Measurements from ENCODE around the gene KIAA1755. TPM values are rescaled to one million over a fixed set of nuclear protein-coding genes. Genes with fewer than 3 reads are reported as not detected.

KIAA1755 gene
- total RNA-seq, 1 experiment from 2014 or later: 0.22 TPM

DNA sequence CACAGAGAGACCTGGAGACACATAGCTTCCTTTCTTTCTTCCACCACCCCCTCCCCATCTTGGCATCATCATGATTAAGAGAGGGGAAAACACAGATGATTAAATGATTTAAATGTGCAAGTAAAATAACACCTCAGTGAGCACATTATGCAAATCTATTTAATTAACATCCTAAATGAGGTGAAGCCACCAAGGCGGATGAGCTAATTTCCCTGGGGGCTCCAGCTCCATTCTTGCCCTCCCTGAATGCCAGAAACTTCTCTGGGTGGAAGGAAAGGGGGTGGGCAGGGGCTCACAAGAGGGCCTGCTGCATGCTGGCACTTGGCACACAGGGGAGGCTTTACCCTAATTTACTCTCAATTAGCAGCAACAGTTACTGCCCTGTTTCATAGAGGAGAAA is 62.9 kb downstream of the KIAA1755 start:
- Histone ChIP-seq H3K27me3 (ENCODE audit: insufficient read depth, low read depth) (no peaks in the 10 kb centered on the region), H3K36me3 (ENCODE audit: low read depth) (no peaks in the 10 kb centered on the region), H3K79me2 (ENCODE audit: low read depth) (no peaks in the 10 kb centered on the region), H3K4me2 (no peak overlapping the region), H3K4me3 (no peak overlapping the region), H3K9me3 (ENCODE audit: insufficient read depth, low read depth) (no peaks in the 10 kb centered on the region), H4K20me1 (ENCODE audit: insufficient read depth) (no peaks in the 10 kb centered on the region), H3K27ac (peak overlapping the region; percentile 73), H3K4me1 (replicated peaks; ENCODE audit: insufficient read depth) (peaks cover 59% of the 10 kb centered on the region), H2AFZ (no peak overlapping the region), H3K9me2 (ENCODE audit: insufficient read depth) (no peaks in the 10 kb centered on the region), H3F3A (ENCODE audit: insufficient read depth, low read depth) (peaks cover 58% of the 10 kb centered on the region)
- intact Hi-C loops (cut with micrococcal nuclease; ENCODE audit: unreplicated experiment): no loop called here
- BruUV-seq (replicated peaks): no TSS peak
- no peak for DNase-seq
- CTCF ChIA-PET: interaction anchor here (0.6 to 1.2 kb wide), 3 partner anchors 23 to 140 kb away, joined by 3 to 4 read pairs (median 3); no protein-coding TSS in a partner anchor
- POLR2A ChIA-PET (ENCODE audit: unreplicated experiment): interaction anchor here (0.7 to 1.2 kb wide), 2 partner anchors 23 to 24 kb away, joined by 3 to 7 read pairs; no protein-coding TSS in a partner anchor
- TF ChIP-seq, protein P1, sequence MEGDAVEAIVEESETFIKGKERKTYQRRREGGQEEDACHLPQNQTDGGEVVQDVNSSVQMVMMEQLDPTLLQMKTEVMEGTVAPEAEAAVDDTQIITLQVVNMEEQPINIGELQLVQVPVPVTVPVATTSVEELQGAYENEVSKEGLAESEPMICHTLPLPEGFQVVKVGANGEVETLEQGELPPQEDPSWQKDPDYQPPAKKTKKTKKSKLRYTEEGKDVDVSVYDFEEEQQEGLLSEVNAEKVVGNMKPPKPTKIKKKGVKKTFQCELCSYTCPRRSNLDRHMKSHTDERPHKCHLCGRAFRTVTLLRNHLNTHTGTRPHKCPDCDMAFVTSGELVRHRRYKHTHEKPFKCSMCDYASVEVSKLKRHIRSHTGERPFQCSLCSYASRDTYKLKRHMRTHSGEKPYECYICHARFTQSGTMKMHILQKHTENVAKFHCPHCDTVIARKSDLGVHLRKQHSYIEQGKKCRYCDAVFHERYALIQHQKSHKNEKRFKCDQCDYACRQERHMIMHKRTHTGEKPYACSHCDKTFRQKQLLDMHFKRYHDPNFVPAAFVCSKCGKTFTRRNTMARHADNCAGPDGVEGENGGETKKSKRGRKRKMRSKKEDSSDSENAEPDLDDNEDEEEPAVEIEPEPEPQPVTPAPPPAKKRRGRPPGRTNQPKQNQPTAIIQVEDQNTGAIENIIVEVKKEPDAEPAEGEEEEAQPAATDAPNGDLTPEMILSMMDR (conservative IDR thresholded peaks at IDR 0.05): no peak
- TF ChIP-seq EZH2 (IDR thresholded peaks at IDR 0.05; ENCODE audit: low read depth): no peak

GRCh38 chr20:38197217-38197616 is 63.3 kb downstream of the KIAA1755 start:
- no peak overlapping the region for H3K4me3 ChIP-seq
- ChIA-PET CTCF (interaction anchor here (0.6 to 1.0 kb wide), 3 partner anchors 11 to 139 kb away, joined by 3 to 6 read pairs (median 4); no protein-coding TSS in a partner anchor), POLR2A (ENCODE audit: unreplicated experiment) (interaction anchor here (0.7 to 1.2 kb wide), 2 partner anchors 23 to 24 kb away, joined by 3 to 7 read pairs; no protein-coding TSS in a partner anchor)
- H3K9me2 ChIP-seq (ENCODE audit: insufficient read depth): no peaks in the 10 kb centered on the region
- no peaks in the 10 kb centered on the region for H3K79me2 ChIP-seq (ENCODE audit: low read depth)
- BruUV-seq (replicated peaks): no TSS peak
- H3K27ac ChIP-seq: peak overlapping the region; percentile 73
- no peaks in the 10 kb centered on the region for H3K27me3 ChIP-seq (ENCODE audit: insufficient read depth, low read depth)
- H3F3A ChIP-seq (ENCODE audit: insufficient read depth, low read depth): peaks cover 57% of the 10 kb centered on the region
- no peaks in the 10 kb centered on the region for H3K9me3 ChIP-seq (ENCODE audit: insufficient read depth, low read depth)
- no peaks in the 10 kb centered on the region for H4K20me1 ChIP-seq (ENCODE audit: insufficient read depth)
- intact Hi-C loops (cut with micrococcal nuclease; ENCODE audit: unreplicated experiment): no loop called here
- no peak for TF ChIP-seq EZH2 (IDR thresholded peaks at IDR 0.05; ENCODE audit: low read depth)
- TF ChIP-seq, protein P1 (conservative IDR thresholded peaks at IDR 0.05): no peak
- H2AFZ ChIP-seq: no peak overlapping the region
- H3K4me2 ChIP-seq: peak overlapping the region; percentile 58; the same call in 1 of the 2 replicates
- H3K36me3 ChIP-seq (ENCODE audit: low read depth): no peaks in the 10 kb centered on the region
- DNase-seq: no peak
- H3K4me1 ChIP-seq (replicated peaks; ENCODE audit: insufficient read depth): peaks cover 61% of the 10 kb centered on the region

DNA sequence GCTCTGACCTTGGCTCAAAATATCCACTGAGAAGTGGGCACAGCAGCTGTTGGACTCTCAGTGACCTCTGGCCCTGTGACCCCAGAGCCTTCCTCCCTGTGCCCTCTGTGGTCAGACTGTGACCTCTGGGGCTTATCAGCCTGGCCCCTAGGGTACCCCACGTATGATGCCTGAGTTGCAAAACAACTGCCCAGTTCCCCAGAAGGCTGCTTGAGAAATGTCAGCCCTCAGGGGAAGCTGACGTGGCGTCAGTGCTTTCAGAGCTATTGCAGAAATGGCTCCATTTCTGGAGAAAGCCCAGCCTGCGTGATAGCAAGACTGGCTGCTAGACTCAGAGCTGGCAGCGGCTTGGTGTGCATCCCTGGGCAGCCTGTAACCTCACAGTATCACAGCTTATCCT is 63.9 kb downstream of the KIAA1755 start:
- Histone ChIP-seq H3K4me1 (replicated peaks; ENCODE audit: insufficient read depth) (peaks cover 61% of the 10 kb centered on the region), H2AFZ (no peak overlapping the region), H4K20me1 (ENCODE audit: insufficient read depth) (no peaks in the 10 kb centered on the region), H3K79me2 (ENCODE audit: low read depth) (no peaks in the 10 kb centered on the region), H3K27ac (peak overlapping the region; percentile 73), H3F3A (ENCODE audit: insufficient read depth, low read depth) (peaks cover 51% of the 10 kb centered on the region), H3K27me3 (ENCODE audit: insufficient read depth, low read depth) (no peaks in the 10 kb centered on the region), H3K36me3 (ENCODE audit: low read depth) (no peaks in the 10 kb centered on the region), H3K9me3 (ENCODE audit: insufficient read depth, low read depth) (no peaks in the 10 kb centered on the region), H3K9me2 (ENCODE audit: insufficient read depth) (no peaks in the 10 kb centered on the region), H3K4me2 (peak overlapping the region; percentile 58), H3K4me3 (no peak overlapping the region)
- peak; percentile 36 to 80 for DNase-seq
- ChIA-PET CTCF (interaction anchor here (0.6 to 1.0 kb wide), 2 partner anchors 10 to 24 kb away, joined by 3 to 6 read pairs; no protein-coding TSS in a partner anchor), POLR2A (ENCODE audit: unreplicated experiment) (no interaction called here)
- TF ChIP-seq, protein P1 (conservative IDR thresholded peaks at IDR 0.05): no peak
- no peak for TF ChIP-seq EZH2 (IDR thresholded peaks at IDR 0.05; ENCODE audit: low read depth)
- intact Hi-C loops (cut with micrococcal nuclease; ENCODE audit: unreplicated experiment): no loop called here
- BruUV-seq (replicated peaks): no TSS peak

Measured in PC-9 (cell line).